Measurements from ENCODE around the gene DDX54. TPM values are rescaled to one million over a fixed set of nuclear protein-coding genes. Genes with fewer than 3 reads are reported as not detected.

DDX54 gene
- total and polyA plus RNA-seq, 7 donors: 19.2 to 82.8 (median 39.6) TPM

DNA sequence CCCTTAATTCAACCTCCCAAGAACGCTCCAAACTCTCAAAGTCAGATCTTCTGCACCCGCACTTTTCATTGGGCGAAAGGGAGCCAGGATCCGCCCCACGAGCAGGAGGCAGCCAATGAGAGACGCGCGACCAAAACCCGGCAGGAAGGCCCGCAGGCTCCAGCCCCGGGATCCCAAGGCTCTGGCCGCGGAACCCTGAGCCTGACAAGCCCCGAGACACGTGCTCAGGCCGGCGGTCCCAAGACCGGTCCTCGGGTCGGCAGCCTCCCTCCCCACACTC is 438 bp downstream of the DDX54 start:
- Histone ChIP-seq H3K4me1 (peaks cover 0 to 30% (median 26%) of the 10 kb centered on the region in 4 donors), H3K4me3 (peak overlapping the region; percentile 77 to 99 (median 86)), H3K9me3 (no peaks in the 10 kb centered on the region), H3K36me3 (peaks cover 1 to 21% (median 7%) of the 10 kb centered on the region in 4 donors), H3K27ac (peak overlapping the region; percentile 93 to 97 (median 96)), H3K27me3 (no peaks in the 10 kb centered on the region)
- whole genome bisulfite sequencing, 2 donors: 0% methylated on average over 20 of the region's 20 CpGs
- intact Hi-C loops (cut with DNase I): loop anchor here (2.0 to 10.0 kb wide), 3 partner anchors 36 to 174 kb away; partner anchors contain the start of genes PLBD2 and TPCN1
- DNase-seq: peak; percentile 95
- TF ChIP-seq POLR2AphosphoS5 (IDR thresholded peaks at IDR 0.05) (peak in 1 of 4 donors; percentile 35), EP300 (IDR thresholded peaks at IDR 0.05) (no peak)

DNA sequence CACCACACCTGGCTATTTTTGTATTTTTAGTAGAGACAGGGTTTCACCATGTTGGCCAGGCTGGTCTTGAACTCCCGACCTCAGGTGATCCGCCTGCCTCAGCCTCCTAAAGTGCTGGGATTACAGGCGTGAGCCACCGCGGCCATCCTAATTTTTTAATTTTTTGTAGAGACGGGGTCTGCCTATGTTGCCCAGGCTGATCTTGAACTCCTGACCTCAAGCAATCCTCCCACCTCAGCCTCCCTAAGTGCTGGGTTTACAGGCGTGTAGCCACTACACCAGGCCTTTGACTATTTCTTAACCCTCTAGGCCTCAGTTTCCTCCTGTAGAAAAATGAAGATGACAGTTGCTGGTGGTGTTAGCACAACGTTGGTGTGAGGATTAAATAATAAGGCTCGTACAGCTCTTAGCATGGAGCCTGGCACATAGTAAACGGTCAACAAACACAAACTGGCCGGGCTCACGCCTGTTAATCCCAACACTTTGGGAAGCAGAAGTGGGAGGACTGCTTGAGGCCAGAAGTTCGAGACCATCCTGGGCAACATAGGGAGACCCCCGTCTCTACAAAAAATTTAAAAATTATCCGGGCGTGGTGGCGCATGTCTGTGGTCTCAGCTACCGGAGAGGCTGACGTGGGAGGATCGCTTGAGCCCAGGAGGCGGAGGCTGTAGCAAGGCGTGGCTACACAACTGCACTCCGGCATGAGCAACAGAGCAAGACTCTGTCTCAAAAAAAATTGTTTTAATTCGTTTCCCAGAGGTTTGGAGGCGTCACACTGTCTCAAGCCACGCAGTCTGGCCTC is 979 bp downstream of the DDX54 start:
- H3K36me3 ChIP-seq: peaks cover 7 to 27% (median 10%) of the 10 kb centered on the region in 4 donors
- peak overlapping the region; percentile 77 to 99 (median 86) for H3K4me3 ChIP-seq
- no peak for TF ChIP-seq POLR2AphosphoS5 (IDR thresholded peaks at IDR 0.05)
- TF ChIP-seq, protein P1, sequence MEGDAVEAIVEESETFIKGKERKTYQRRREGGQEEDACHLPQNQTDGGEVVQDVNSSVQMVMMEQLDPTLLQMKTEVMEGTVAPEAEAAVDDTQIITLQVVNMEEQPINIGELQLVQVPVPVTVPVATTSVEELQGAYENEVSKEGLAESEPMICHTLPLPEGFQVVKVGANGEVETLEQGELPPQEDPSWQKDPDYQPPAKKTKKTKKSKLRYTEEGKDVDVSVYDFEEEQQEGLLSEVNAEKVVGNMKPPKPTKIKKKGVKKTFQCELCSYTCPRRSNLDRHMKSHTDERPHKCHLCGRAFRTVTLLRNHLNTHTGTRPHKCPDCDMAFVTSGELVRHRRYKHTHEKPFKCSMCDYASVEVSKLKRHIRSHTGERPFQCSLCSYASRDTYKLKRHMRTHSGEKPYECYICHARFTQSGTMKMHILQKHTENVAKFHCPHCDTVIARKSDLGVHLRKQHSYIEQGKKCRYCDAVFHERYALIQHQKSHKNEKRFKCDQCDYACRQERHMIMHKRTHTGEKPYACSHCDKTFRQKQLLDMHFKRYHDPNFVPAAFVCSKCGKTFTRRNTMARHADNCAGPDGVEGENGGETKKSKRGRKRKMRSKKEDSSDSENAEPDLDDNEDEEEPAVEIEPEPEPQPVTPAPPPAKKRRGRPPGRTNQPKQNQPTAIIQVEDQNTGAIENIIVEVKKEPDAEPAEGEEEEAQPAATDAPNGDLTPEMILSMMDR (IDR thresholded peaks at IDR 0.05): no peak
- no peak for TF ChIP-seq EP300 (IDR thresholded peaks at IDR 0.05)
- TF ChIP-seq POLR2A (IDR thresholded peaks at IDR 0.05): no peak
- peak overlapping the region; percentile 93 to 97 (median 96) for H3K27ac ChIP-seq
- H3K9me3 ChIP-seq: no peaks in the 10 kb centered on the region
- intact Hi-C loops (cut with DNase I): loop anchor here (2.0 to 10.0 kb wide), 3 partner anchors 37 to 175 kb away; partner anchors contain the start of genes PLBD2 and TPCN1
- 22 to 30% methylated on average over 26 of the region's 26 CpGs for WGBS, 2 donors
- no peak for DNase-seq
- peaks cover 0 to 30% (median 26%) of the 10 kb centered on the region in 4 donors for H3K4me1 ChIP-seq
- no peaks in the 10 kb centered on the region for H3K27me3 ChIP-seq

DNA sequence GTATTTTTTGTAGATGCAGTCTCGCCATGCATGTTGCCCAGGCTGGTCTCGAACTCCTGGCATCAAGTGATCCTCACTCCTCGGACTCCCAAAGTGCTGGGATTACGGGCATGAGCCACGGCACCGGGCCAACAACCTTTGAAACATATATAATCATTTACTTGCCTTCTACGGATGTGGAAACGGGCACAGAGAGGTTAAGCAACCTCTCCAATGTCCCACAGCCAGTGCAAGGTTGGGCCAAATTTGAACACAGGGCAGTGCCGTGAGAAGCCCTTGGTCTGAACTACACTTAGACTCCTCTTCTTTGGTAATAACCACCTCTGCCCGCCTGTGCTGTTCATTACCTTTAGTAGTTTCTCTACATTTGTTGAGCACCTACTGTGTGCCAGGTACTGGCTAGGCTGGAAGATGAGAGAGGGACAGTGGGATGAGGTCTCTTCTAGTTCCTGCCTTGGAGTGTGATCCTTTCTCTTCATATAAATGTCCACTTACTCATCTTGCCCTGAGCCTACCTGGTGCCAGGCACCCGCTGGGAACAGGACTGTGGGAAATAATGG is 2.2 kb downstream of the DDX54 start:
- no peaks in the 10 kb centered on the region for H3K27me3 ChIP-seq
- intact Hi-C loops (cut with DNase I): loop anchor here (10.0 kb wide), 1 partner anchor 62 kb away; no protein-coding TSS in a partner anchor
- H3K4me1 ChIP-seq: peaks cover 0 to 30% (median 26%) of the 10 kb centered on the region in 4 donors
- WGBS, 2 donors: 86 to 94% methylated on average over 11 of the region's 11 CpGs
- TF ChIP-seq POLR2AphosphoS5 (IDR thresholded peaks at IDR 0.05) (no peak), EP300 (IDR thresholded peaks at IDR 0.05) (no peak), POLR2A (IDR thresholded peaks at IDR 0.05) (no peak)
- TF ChIP-seq, protein P1 (IDR thresholded peaks at IDR 0.05): no peak
- H3K36me3 ChIP-seq: peaks cover 17 to 35% (median 19%) of the 10 kb centered on the region in 4 donors
- no peak overlapping the region for H3K4me3 ChIP-seq
- H3K9me3 ChIP-seq: no peaks in the 10 kb centered on the region
- DNase-seq: no peak
- H3K27ac ChIP-seq: no peak overlapping the region

DNA sequence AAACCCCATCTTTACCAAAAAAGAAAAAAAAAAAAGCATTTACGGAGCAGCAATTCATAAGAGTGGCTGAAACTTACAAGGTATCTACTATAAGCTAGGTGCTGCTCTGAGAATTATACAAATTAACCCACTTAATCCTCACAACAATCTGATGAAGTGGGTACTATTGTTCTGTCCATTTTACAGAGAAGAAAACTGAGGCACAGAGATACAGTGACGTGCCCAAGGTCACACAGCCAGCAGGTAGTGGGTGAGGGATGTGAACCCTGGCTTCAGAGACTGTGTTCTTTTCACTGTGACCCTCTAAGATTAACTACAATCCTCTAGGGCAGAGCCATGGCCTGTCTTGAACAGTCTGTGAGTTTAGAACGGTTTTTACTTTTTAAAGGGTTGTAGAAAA is 3.3 kb downstream of the DDX54 start:
- no peak for DNase-seq
- 87 to 90% methylated on average over 3 of the region's 3 CpGs for WGBS, 2 donors
- intact Hi-C loops (cut with DNase I): loop anchor here (10.0 kb wide), 1 partner anchor 63 kb away; no protein-coding TSS in a partner anchor
- no peak for TF ChIP-seq POLR2AphosphoS5 (IDR thresholded peaks at IDR 0.05)
- no peak for TF ChIP-seq EP300 (IDR thresholded peaks at IDR 0.05)
- Histone ChIP-seq H3K4me1 (peaks cover 0 to 26% (median 24%) of the 10 kb centered on the region in 4 donors), H3K9me3 (no peaks in the 10 kb centered on the region), H3K27me3 (no peaks in the 10 kb centered on the region), H3K36me3 (peaks cover 28 to 43% (median 29%) of the 10 kb centered on the region in 4 donors), H3K27ac (no peak overlapping the region), H3K4me3 (no peak overlapping the region)

DNA sequence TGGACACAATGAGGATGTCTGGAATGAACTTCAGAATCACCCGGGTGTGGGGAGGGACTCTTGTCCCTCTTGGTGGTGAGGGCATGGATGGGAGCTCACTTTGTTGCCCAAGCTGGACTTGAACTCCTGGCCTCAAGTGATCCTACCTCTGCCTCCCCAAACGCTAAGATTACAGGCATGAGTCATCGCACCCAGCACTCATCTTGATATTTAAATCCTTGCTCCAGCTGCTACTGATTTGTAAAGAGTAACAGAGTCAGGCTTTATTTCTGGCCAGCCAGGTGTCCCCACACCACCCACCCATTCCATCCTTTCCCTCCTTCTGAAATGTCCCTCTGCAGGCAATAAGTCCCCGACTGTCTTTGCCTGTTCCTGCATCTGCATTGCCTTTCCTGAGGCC is 4.9 kb downstream of the DDX54 start:
- 62 to 80% methylated on average over 4 of the region's 4 CpGs for WGBS, 2 donors
- Histone ChIP-seq H3K4me1 (peaks cover 0 to 15% (median 12%) of the 10 kb centered on the region in 4 donors), H3K27ac (no peak overlapping the region), H3K9me3 (no peaks in the 10 kb centered on the region), H3K27me3 (no peaks in the 10 kb centered on the region), H3K4me3 (no peak overlapping the region), H3K36me3 (peaks cover 35 to 56% (median 41%) of the 10 kb centered on the region in 4 donors)
- TF ChIP-seq POLR2AphosphoS5 (IDR thresholded peaks at IDR 0.05) (no peak), POLR2A (IDR thresholded peaks at IDR 0.05) (no peak), EP300 (IDR thresholded peaks at IDR 0.05) (no peak)
- TF ChIP-seq, protein P1 (IDR thresholded peaks at IDR 0.05): no peak
- DNase-seq: no peak
- intact Hi-C loops (cut with DNase I): loop anchor here (10.0 kb wide), 1 partner anchor 64 kb away; no protein-coding TSS in a partner anchor

All from sigmoid colon (tissue), 7 donors.